Measurements from ENCODE around the gene METTL3.

GRCh38 chr14:21494902-21495762, 16.0 kb downstream of the METTL3 start:
- TF ChIP-seq POLR2AphosphoS5 (IDR thresholded peaks at IDR 0.05; ENCODE audit: low read depth, low read length) (no peak), POLR2A (IDR thresholded peaks at IDR 0.05; ENCODE audit: low read depth, low read length) (no peak), TAF1 (IDR thresholded peaks at IDR 0.05; ENCODE audit: borderline replicate concordance, low read depth, low read length) (no peak)
